ENCODE data around the gene KCNA5. TPM values are rescaled to one million over a fixed set of nuclear protein-coding genes. Genes with fewer than 3 reads are reported as not detected.

KCNA5 gene
- total and polyA plus RNA-seq, 2 experiments from 2014 or later, result 0.31 to 0.44 TPM

DNA sequence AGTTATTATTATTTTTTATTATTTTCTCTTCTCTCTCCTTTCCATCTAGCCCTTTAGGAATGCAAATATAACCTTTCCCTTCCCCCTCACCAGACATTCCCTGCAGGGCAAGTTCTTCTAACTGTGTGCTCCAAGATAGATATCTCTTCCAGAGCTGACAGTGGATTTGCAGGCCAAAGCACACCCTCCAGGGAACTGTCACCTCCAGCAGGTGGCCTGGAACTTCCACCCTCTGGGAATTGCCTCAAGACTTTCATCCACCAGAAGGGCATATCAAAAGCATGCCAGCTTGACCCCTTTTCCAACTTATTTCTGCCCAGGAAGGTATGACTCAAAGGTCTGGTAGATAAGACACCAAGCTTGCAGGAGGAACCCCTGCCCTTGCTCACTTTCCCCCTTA lies 13.6 kb upstream of the KCNA5 start:
- no peaks in the 10 kb centered on the region; the same call in 1 of the 2 replicates for H4K20me1 ChIP-seq (replicated peaks; ENCODE audit: insufficient read depth)
- no peak overlapping the region for H3K4me2 ChIP-seq
- H3K27ac Mint-ChIP-seq, result no peak overlapping the region
- H3F3A ChIP-seq (replicated peaks; ENCODE audit: low read depth), result no peaks in the 10 kb centered on the region
- no peak overlapping the region for H3K4me3 Mint-ChIP-seq
- H3K36me3 Mint-ChIP-seq (ENCODE audit: low read depth), result no peaks in the 10 kb centered on the region
- no peak for TF ChIP-seq CTCF (conservative IDR thresholded peaks at IDR 0.05; ENCODE audit: low read depth in 2 of 2)
- H3K27ac ChIP-seq (ENCODE audit: low read depth), result no peak overlapping the region
- ATAC-seq (no peak), DNase-seq (ENCODE audit: low spot score) (no peak)
- H2AFZ ChIP-seq, result no peak overlapping the region
- peaks cover 27% of the 10 kb centered on the region for H3K4me1 Mint-ChIP-seq
- no peaks in the 10 kb centered on the region for H3K27me3 ChIP-seq (ENCODE audit: insufficient read depth)
- H3K9me2 ChIP-seq (ENCODE audit: insufficient read depth), result peaks cover 10% of the 10 kb centered on the region; the same call in 1 of the 2 replicates
- no peaks in the 10 kb centered on the region for H3K9me3 Mint-ChIP-seq
- H3K36me3 ChIP-seq (ENCODE audit: insufficient read depth), result no peaks in the 10 kb centered on the region
- no peak overlapping the region for H3K4me3 ChIP-seq
- H3K4me1 ChIP-seq (ENCODE audit: insufficient read depth), result peaks cover 20% of the 10 kb centered on the region; the same call in 1 of the 2 replicates
- H3K27me3 Mint-ChIP-seq (ENCODE audit: insufficient read depth, low read depth, poor library complexity), result peaks cover 6% of the 10 kb centered on the region
- no peaks in the 10 kb centered on the region for H3K79me2 ChIP-seq (replicated peaks; ENCODE audit: insufficient read depth)

- Mint-ChIP-seq H3K27ac (no peak overlapping the region), H3K4me1 (peaks cover 27% of the 10 kb centered on the region), H3K27me3 (ENCODE audit: insufficient read depth, low read depth, poor library complexity) (peaks cover 6% of the 10 kb centered on the region), H3K4me3 (no peak overlapping the region), H3K36me3 (ENCODE audit: low read depth) (no peaks in the 10 kb centered on the region), H3K9me3 (no peaks in the 10 kb centered on the region)
- H3K4me3 ChIP-seq, result no peak overlapping the region
- H3K79me2 ChIP-seq (replicated peaks; ENCODE audit: insufficient read depth), result no peaks in the 10 kb centered on the region
- H3K9me2 ChIP-seq (ENCODE audit: insufficient read depth), result peaks cover 10% of the 10 kb centered on the region; the same call in 1 of the 2 replicates
- no peaks in the 10 kb centered on the region for H3K36me3 ChIP-seq (ENCODE audit: insufficient read depth)
- no peak overlapping the region for H3K4me2 ChIP-seq
- no peak for DNase-seq (ENCODE audit: low spot score)
- H2AFZ ChIP-seq, result no peak overlapping the region
- H4K20me1 ChIP-seq (replicated peaks; ENCODE audit: insufficient read depth), result no peaks in the 10 kb centered on the region; the same call in 1 of the 2 replicates
- no peak overlapping the region for H3K27ac ChIP-seq (ENCODE audit: low read depth)
- ATAC-seq, result no peak
- no peaks in the 10 kb centered on the region for H3F3A ChIP-seq (replicated peaks; ENCODE audit: low read depth)
- no peaks in the 10 kb centered on the region for H3K27me3 ChIP-seq (ENCODE audit: insufficient read depth)
- peaks cover 20% of the 10 kb centered on the region; the same call in 1 of the 2 replicates for H3K4me1 ChIP-seq (ENCODE audit: insufficient read depth)
- TF ChIP-seq, protein P1, sequence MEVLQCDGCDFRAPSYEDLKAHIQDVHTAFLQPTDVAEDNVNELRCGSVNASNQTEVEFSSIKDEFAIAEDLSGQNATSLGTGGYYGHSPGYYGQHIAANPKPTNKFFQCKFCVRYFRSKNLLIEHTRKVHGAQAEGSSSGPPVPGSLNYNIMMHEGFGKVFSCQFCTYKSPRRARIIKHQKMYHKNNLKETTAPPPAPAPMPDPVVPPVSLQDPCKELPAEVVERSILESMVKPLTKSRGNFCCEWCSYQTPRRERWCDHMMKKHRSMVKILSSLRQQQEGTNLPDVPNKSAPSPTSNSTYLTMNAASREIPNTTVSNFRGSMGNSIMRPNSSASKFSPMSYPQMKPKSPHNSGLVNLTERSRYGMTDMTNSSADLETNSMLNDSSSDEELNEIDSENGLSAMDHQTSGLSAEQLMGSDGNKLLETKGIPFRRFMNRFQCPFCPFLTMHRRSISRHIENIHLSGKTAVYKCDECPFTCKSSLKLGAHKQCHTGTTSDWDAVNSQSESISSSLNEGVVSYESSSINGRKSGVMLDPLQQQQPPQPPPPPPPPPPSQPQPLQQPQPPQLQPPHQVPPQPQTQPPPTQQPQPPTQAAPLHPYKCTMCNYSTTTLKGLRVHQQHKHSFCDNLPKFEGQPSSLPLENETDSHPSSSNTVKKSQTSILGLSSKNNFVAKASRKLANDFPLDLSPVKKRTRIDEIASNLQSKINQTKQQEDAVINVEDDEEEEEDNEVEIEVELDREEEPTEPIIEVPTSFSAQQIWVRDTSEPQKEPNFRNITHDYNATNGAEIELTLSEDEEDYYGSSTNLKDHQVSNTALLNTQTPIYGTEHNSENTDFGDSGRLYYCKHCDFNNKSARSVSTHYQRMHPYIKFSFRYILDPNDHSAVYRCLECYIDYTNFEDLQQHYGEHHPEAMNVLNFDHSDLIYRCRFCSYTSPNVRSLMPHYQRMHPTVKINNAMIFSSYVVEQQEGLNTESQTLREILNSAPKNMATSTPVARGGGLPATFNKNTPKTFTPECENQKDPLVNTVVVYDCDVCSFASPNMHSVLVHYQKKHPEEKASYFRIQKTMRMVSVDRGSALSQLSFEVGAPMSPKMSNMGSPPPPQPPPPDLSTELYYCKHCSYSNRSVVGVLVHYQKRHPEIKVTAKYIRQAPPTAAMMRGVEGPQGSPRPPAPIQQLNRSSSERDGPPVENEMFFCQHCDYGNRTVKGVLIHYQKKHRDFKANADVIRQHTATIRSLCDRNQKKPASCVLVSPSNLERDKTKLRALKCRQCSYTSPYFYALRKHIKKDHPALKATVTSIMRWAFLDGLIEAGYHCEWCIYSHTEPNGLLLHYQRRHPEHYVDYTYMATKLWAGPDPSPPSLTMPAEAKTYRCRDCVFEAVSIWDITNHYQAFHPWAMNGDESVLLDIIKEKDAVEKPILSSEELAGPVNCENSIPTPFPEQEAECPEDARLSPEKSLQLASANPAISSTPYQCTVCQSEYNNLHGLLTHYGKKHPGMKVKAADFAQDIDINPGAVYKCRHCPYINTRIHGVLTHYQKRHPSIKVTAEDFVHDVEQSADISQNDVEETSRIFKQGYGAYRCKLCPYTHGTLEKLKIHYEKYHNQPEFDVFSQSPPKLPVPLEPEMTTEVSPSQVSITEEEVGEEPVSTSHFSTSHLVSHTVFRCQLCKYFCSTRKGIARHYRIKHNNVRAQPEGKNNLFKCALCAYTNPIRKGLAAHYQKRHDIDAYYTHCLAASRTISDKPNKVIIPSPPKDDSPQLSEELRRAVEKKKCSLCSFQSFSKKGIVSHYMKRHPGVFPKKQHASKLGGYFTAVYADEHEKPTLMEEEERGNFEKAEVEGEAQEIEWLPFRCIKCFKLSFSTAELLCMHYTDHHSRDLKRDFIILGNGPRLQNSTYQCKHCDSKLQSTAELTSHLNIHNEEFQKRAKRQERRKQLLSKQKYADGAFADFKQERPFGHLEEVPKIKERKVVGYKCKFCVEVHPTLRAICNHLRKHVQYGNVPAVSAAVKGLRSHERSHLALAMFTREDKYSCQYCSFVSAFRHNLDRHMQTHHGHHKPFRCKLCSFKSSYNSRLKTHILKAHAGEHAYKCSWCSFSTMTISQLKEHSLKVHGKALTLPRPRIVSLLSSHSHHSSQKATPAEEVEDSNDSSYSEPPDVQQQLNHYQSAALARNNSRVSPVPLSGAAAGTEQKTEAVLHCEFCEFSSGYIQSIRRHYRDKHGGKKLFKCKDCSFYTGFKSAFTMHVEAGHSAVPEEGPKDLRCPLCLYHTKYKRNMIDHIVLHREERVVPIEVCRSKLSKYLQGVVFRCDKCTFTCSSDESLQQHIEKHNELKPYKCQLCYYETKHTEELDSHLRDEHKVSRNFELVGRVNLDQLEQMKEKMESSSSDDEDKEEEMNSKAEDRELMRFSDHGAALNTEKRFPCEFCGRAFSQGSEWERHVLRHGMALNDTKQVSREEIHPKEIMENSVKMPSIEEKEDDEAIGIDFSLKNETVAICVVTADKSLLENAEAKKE (CRISPR knock-in tag; IDR thresholded peaks at IDR 0.05), result no peak
- no peak for TF ChIP-seq JUNB (IDR thresholded peaks at IDR 0.05; ENCODE audit: unreplicated experiment)
- TF ChIP-seq NANOG (IDR thresholded peaks at IDR 0.05; ENCODE audit: borderline replicate concordance), result no peak
- no peak for TF ChIP-seq CREB1 (CRISPR knock-in tag; IDR thresholded peaks at IDR 0.05; ENCODE audit: low read depth)
- no peak for TF ChIP-seq POLR2AphosphoS5 (IDR thresholded peaks at IDR 0.05; ENCODE audit: low read depth)
- TF ChIP-seq REST (IDR thresholded peaks at IDR 0.05; ENCODE audit: unreplicated experiment), result no peak
- no peak for TF ChIP-seq EZH2 (IDR thresholded peaks at IDR 0.05; ENCODE audit: low read depth, unreplicated experiment)
- no peak for TF ChIP-seq EZH2phosphoT487 (IDR thresholded peaks at IDR 0.05; ENCODE audit: unreplicated experiment)
- TF ChIP-seq ZNF331 (CRISPR knock-in tag; IDR thresholded peaks at IDR 0.05; ENCODE audit: low read depth), result no peak
- TF ChIP-seq ZNF114 (CRISPR knock-in tag; IDR thresholded peaks at IDR 0.05), result no peak
Measured at GRCh38 chr12:5031242-5031641, 12.4 kb upstream of the KCNA5 start.

Data from GM23338 (cell line).